Measurements from ENCODE around the gene ZMYM2.
"Not testable (repeated sequence)": the region's sequence is repeated elsewhere in the genome, so short reads cannot be mapped to it uniquely, and the experiment has no call there.

Gene ZMYM2

GRCh38 chr13:19958155-19959111 is at the start of gene ZMYM2:
Gene ZMYM2 (plus strand): TSS chr13:19958727. CDS start chr13:19993073, 34,346 bp downstream.
- DNase-seq, result peak; percentile 91

- no peak for DNase-seq
Observed at GRCh38 chr13:19910336-19911072, 48.0 kb upstream of the ZMYM2 start.

- DNase-seq, result no peak
Observed at GRCh38 chr13:19927117-19927748, 31.3 kb upstream of the ZMYM2 start.

- no peak for DNase-seq
Observed at GRCh38 chr13:19940106-19940505, 18.4 kb upstream of the ZMYM2 start.

- no peak for DNase-seq
Observed at GRCh38 chr13:19950374-19950773, 8.2 kb upstream of the ZMYM2 start.

- no peak for DNase-seq
Observed at GRCh38 chr13:19952850-19953249, 5.7 kb upstream of the ZMYM2 start.

GRCh38 chr13:19955873-19956559 is 2.5 kb upstream of the ZMYM2 start:
- no peak for DNase-seq

- peak; percentile 64 for DNase-seq
Observed at GRCh38 chr13:19957320-19958154, 990 bp upstream of the ZMYM2 start.

- DNase-seq, result no peak
Observed at GRCh38 chr13:19959141-19959830, 759 bp downstream of the ZMYM2 start.

- peak; percentile 91 for DNase-seq
Observed at GRCh38 chr13:19959831-19960652, 1.5 kb downstream of the ZMYM2 start.

GRCh38 chr13:19960653-19960976 is 2.1 kb downstream of the ZMYM2 start:
- no peak for DNase-seq

GRCh38 chr13:19961489-19961888 is 3.0 kb downstream of the ZMYM2 start:
- no peak for DNase-seq

GRCh38 chr13:19961924-19962323 is 3.4 kb downstream of the ZMYM2 start:
- no peak for DNase-seq

- no peak for DNase-seq
Observed at GRCh38 chr13:19962894-19963293, 4.4 kb downstream of the ZMYM2 start.

- no peak for DNase-seq
Observed at GRCh38 chr13:19967621-19968020, 9.1 kb downstream of the ZMYM2 start.

- DNase-seq, result not testable (repeated sequence)
Observed at GRCh38 chr13:19974498-19975009, 16.0 kb downstream of the ZMYM2 start.

- no peak for DNase-seq
Observed at GRCh38 chr13:19978831-19979437, 20.4 kb downstream of the ZMYM2 start.

- peak; percentile 35 for DNase-seq
Observed at GRCh38 chr13:19981685-19982238, 23.2 kb downstream of the ZMYM2 start.

- no peak for DNase-seq
Observed at GRCh38 chr13:19982447-19983043, 24.0 kb downstream of the ZMYM2 start.

All from GF-D8 (cell line).